Ramos (cell line): ENCODE results near the gene KIF26B.

ENCODE experiments used
- in situ Hi-C: fragments of 300-500 bp; cut with MboI; formaldehyde crosslinking; loops from one replicate; pipeline ENCODE4 v1.14.3; 2022; ENCODE audit warnings: low sequenced_read_pairs; ENCODE audit not compliant: unreplicated experiment

The KIF26B gene

DNA sequence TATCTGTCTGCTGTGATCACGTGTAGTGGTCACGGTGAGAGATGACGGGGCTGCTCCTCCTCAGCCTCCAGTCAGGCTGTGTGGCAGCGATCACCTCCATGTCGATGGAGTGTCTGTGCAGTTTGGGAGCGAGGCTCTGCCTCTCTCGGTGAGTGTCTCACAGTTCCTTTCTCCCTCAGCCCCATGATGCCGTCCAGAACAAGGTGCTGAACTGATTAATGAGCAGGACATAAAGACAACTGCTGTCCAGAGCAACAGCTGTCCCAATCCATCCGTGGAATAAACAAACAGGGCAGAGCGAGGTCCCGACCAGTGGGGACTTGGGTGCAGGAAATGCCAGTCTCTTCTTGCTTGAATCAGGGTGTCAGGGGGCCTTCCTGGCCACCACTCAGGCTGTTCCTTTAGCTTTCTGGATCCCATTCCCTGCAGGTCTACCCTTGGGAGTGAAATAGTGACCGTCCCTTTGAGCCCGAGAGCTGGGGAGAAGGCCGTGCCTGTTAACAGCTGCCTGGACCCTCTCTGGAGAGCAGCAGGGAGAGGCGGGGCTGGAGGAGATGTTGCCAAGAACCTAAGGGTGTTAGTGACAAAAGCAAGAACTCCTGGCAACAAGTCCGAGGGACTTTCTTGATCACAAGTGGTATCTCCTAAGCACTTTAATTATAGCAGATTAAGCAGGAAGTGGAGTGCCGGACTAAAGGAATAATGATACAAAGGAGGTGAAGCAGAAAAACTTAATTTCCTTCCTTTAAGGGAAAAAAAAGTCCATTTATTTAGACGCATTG lies 443.9 kb downstream of the KIF26B start:
- in situ Hi-C loops: no loop called here

DNA sequence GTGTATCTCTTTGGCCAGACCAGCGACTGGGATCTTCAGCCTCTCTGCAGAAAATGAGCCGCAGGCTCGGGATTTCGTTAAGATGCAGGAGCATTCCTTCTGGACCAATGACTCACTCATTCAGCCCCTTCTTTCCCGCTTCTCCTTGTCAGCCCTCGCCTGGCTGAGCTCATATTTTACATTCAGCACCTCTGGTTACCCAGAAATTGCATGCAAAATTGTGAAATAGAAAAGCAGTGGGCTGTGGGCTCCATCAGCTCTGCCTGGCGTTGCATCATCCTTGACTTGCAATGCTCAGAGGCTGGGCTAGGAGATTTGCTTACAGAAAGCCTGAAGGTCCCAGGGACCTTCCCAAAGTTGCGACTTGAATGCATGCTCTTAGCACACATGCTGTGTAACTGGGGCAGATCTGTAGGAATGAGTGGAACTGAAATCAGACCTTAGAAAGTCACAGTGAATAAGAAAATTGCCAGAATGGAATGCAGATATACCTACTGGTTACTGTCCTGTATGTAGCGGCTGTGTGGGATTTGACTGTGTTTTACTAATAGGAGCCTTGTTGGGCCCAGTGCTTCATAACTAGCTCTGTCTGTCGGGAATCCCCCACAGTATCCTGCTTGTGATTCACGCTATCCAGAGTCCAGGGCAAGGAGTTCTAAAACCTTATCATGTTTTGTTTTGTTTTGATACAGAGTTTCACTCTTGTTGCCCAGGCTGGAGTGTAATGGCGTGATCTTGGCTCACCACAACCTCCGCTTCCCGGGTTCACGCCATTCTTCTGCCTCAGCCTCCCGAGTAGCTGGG lies 444.8 kb downstream of the KIF26B start:
- in situ Hi-C loops: no loop called here

DNA sequence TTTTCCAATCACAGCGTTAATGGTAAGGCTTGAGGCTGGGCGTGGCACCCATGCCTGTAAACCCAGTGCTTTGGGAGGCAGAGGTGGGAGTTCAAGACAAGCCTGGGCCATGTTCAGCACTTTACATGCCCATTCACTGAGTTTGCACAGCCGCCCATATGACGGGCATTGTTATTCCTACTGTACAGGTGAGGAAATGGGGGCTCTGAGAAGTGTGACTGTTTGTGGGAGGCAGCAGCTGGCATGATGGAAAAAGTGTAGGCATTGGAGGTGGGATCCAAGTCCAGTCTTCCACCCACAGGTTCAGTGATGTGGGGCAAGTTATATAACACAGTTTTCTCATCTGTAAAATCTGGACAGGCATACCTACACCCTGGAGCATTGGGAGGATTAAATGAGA lies 445.9 kb downstream of the KIF26B start:
- in situ Hi-C loops: no loop called here

DNA sequence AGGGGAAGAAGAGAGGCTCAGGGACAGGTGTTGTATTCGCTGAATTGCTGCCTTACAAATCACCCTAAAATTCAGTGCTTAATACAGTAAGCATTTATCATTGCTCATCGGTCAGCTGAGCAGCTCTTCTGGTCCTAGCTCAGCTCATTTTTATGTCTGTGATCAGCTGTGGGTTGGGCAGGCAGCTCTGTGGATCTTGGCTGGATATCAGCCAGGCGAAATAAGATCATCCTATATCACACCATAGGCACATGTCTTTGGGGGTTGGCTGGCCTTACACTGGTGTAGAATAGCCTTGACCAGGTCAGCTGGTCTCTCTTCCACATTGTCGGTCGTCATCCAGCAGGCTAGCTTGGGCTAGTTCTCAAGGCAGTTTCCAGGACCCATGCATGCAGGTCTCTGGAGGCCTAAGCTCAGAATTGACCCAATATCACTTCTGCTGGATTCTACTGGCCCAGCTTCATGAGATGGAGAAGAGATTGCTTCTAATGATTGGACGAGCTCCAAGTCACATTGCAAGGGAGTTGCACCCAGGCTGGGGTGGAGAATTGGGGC lies 448.6 kb downstream of the KIF26B start:
- in situ Hi-C loops: no loop called here

DNA sequence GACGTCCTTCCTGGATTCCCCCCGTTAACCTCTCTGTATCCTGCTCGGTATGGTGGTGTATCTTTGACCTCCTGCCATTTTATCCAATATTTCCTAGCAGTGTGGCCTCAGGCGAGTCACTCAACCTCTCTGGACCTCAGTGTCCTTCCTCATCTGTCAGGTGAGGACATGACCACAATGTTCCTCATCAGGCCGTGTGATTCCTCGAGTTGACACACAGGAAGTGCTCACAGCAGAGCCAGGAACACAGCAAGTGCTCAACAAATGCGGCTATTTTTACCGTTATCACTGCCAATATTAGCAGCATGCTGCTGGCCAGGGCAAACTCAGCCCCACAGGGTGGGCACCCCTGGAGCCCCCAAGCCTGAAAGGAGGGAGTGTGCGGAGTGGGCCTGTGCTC lies 450.2 kb downstream of the KIF26B start:
- in situ Hi-C loops: no loop called here

DNA sequence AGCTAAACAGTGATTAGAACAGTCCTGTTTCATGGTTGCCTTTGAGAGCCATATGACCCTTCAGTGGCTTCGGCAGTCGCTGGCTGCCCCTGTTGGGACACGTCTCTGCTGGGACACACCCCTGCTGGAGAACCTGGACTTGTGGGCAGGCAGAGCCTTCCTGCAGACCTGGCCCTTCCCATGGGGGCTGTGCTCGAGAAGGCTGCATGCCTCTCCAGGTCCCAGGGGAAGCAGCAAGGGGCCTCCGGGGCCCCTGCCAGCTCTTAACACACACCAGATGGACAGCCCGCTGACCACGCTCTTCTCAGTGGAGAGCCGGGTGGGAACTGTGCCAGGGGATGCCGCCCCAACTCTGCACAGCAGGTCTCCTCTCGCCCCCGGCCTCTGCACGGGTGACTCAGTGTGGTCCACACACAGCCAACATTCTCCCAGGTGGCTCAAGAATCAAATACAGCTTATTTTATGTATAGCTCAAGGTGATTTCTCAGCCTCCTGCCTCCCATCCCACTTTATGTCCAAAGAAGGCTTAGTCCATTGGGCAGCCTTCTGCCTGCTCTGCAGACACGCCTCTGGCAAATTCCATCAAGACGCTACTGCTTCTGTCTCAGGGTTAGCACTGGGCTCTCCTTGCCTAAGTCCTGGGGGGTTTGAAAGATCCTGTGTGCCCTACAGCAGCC lies 450.8 kb downstream of the KIF26B start:
- in situ Hi-C loops: no loop called here

DNA sequence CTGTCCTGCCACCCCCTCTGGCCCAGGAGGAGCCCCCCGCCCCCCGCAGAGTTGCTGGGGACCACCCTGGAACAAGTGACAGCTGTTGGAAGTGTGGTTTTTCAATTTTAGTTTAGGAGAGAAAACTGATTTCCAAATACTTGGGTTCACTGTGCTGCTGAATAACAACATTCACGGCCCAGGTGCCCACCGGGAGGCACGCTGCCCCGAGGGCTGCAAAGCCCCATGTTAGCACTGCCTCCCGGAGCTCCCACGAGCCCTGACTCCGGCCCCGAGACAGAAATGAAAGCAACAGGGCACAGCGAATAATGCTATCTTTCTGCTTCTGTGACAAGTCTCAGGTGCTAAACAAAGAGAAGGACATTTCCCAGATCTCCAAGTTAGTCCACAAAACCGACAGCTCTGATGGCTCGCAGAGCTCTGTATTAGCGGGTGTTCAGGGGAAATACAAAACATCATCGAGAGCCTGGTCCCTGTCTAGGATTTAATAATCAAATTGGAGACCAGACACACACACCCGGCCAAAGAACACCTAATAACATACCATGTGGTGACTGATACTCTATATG lies 451.5 kb downstream of the KIF26B start:
- in situ Hi-C loops: no loop called here

DNA sequence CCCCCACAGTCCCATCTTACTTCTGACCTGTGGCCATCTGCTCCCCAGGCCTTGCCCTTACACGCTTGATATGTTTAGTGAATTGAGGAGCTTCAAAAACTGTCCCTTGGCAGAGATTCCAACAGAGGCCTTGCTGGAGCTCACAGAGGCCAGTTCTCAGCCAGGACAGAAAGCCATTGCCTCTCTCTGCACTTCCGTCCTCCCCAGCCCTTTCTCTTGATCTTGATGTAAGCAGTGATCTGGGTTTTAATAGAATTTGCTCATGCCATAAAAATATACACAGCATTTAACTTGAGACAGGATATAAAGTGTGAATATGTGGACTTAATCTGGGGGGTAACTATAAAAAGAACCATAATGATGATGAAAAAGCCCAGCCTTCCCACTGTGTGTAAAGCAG lies 453.5 kb downstream of the KIF26B start:
- in situ Hi-C loops: no loop called here

DNA sequence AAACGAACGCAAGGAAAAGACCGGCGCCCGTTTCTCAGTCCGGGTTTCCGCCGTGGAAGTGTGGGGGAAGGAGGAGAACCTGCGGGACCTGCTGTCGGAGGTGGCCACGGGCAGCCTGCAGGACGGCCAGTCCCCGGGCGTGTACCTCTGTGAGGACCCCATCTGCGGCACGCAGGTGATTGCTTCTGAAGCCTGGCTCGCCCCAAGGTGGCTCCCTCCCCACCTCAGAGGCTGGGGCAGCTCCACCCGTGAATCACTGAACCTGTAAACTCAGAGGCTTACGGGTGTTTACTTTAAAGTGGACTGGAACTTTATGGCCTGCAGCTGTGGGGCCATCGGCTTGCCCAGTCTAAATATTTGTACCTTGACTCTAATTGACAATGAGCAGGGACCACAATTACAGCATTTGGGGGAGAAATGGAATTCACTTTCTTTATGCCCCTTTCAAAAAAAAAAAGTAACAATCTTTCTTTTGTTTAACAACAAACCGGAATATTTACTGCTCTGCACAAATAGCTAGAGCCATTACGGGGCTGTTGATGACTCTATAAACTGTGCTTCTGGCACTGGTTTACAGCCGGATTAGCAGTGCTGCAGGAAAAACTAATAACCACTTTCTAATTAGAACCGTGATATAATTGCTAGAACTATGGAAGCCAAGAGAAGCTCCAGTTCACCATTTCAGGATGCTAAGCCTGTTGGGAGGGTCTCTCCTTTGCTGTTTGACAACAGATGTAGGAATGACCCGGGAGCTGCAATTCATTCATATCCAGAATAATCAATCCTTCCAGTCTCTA lies 454.8 kb downstream of the KIF26B start:
- in situ Hi-C loops: no loop called here

DNA sequence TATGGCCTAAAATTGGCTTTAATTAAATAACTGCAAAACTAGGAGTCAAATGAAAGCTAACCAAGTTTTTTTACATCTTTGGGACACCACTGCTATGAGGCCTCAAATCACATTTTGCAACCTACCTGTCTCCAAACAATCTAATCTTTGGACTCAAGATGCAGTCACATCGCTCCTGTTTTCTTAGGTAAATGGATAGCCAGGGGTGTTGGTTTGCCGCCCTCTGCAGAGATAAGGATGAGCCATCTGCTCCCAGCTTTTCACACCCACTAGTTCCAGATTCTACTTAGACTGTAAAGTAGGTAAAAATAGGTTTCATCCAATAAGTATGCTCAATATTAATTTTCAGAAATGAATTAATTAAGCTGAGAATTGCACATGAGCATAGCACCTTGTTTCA lies 456.5 kb downstream of the KIF26B start:
- in situ Hi-C loops: no loop called here

DNA sequence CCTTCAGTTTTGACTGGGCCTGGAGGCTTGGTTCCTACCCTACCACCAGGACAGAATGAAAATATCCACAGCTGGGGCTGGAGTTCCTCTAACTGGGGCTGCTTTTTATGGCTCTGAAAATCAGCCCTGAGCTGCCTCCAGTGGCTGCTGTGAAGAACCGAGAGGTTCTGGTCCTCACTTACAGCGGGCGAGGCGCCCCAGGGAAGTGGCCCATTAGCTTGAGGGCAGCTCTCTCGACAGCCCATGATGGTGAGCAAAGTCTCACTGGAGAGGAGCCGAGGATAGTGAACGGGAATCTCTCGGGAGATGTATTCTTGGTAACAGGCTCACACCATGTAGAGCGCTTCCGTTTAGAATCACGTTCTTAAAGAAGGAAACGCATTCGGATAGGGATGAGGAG lies 459.7 kb downstream of the KIF26B start:
- in situ Hi-C loops: no loop called here

DNA sequence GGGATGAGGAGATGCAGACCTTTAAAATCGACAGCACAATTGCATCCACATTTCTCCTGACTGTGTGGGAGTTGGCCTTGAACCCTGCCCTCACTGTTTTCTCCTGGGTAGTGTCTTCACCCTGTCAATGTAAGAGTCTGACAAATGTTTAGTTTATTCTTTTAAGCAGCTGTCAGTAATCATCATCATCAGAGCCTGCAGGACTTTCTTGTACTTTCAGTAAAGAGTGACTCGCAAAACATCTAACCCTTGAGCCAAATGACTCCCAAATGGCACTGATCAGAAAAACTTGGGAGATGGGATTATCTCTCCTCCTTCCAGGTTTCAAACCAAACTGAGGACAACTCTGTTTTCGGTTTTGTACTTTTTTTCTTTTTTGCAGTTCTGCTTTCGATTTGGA lies 460.2 kb downstream of the KIF26B start:
- in situ Hi-C loops: no loop called here

DNA sequence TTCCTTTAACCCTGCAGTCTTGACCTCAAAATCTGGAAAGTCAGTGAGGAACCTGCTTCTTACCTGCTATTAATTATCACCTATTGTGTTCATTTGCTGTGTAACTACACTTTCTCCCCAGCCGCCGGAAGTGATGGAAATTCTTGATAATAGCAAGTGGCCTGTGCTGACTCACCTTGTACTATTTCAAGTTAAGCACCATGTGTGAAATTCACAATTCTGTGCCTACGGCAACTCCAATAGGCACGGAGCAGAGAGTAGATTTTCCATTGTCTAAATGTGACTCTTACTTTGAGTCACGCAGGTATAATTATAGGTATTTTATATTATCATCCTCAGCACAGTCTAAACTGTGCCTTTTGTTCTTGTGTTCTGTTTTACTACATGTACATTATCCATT lies 466.8 kb downstream of the KIF26B start:
- in situ Hi-C loops: no loop called here

DNA sequence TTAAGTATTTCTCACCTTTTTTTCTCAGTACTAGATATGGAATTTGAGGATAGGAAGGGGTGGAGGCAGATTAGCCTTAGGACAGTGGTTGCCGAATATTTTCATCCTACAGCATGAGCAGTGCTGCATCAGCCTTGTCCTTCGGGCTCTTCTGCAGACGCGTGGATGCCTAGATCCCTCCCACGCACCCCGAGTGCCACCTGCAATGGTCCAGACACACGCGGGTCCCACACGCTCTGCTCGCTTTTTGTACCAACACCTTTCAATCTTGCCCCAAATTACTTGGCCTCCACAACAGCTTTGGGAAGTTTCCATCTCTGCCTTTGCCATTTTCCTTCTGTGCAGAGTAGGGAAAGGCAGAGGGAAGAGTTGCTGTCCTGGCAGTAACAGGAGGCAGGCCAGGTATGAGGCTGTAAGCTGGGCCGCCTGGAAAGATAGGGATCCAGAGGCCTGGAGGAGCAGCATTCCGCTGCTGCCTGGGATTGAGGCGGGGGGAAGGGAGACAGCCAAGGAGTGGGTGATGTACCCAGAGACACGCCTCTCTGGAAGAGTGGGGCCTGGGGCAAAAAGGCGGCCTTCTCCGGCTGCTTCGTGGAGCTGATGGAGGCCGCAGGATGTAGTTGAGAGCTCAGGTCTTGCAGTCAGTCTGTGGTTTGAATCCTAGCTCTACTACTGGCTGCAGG lies 467.7 kb downstream of the KIF26B start:
- in situ Hi-C loops: no loop called here

DNA sequence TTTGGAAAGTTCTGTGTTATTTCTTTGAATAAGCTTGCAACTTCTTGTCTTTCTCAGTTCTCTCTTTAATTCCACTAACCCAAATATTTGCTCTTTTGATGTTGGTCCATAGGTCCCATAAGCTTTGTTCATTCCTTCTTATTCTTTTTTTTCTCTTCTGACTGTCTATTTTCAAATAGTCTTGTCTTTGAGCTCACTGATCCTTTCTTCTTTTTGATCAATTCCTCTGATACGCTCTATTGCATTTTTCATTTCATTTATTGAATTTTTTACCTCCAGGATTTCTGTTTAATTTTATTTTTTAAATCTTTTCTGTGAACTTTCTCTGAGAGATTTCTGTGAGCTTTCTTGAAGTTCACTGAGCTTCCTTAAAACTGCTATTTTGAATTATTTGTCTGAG lies 486.6 kb downstream of the KIF26B start:
- in situ Hi-C loops: no loop called here

DNA sequence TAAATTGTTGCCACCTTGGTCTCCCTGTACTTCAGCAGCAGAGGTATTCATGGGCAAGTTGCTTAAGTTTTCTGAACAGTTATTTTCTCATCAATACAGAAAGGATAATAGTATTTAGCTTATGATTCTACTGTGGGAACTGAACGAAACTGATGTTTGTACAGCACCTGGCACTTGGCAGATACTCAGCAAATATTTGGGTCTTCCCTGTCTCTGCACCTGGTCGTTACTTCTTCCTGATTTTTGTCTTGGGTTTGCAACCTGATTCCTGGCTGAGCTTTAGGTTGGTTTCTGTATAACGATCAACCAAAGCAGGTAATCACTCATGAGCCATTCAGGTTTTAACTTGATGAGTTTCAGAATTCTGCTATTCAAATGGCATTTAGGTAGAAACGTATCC lies 490.6 kb downstream of the KIF26B start:
- in situ Hi-C loops: no loop called here

DNA sequence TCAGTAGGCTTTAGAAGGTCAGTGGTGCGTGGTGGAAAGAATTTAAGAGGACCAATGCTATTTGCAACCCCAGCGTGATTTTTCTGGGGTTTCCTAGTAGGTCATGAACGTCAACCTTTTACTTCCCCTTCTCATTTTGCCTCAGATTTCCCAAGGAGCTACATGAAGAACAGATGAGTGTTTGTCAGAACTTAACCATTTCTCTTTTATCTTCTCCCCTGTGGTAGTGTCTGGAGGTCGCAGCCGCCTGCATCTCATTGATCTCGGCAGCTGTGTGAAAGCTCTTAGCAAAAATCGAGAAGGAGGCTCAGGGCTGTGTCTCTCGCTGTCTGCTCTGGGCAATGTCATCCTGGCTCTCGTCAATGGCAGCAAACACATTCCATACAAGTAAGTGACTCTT lies 491.1 kb downstream of the KIF26B start:
- in situ Hi-C loops: no loop called here

DNA sequence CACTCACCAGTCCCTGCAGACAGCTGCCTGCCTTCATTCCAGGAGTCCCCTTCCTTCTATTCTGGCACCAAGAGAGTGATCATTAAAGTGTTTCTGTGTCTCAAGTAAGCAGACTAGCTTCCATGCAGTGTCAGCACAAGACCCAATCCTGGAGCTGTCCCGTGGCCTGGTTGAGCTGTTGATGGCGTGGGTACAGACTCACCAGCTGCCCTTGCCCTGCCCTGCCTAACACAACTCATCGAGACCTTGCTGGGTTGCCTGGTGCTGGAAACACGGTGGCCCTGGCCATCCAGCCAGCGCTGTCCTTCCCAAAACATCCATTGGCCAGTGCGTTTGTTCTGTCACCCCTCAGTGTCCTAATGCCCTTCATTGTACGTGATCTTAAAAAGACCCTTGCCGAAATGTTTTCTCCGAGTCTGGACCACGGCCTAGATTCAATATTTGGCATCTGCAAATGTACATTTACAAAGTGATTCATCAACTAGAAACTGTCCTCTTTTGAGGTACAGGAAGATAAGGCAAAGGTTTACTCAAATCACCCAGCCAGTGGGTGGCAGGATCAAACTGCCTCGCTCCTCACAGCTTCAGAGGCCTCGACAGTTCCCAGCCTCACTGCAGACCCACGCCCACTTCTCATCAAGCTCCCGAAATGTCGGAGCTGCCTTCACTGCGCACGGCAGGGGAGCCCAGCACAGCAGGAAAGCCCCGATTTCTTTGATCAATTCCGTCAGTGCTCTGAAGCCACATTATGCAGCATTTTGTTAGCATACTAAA lies 494.2 kb downstream of the KIF26B start:
- in situ Hi-C loops: no loop called here

DNA sequence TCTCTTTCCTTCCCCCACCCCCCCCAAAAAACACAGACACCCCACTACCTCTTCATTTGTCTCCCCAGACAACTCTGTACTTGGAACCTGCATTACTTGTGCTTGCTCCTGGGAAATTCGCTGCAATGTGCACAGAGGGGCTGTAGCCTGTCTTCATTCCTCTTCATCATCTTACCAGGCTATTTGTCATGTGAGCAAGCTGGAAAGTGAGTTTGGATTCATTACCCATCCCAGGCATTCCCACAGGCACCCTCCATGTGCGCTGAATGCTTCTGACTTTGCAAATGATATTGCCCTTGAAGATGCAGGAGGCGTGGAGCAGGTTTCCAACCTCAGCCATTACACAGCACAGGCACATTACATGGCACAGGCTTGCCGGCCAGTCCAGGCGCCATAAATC lies 494.9 kb downstream of the KIF26B start:
- in situ Hi-C loops: no loop called here
